Coronary artery (tissue), 2 donors: ENCODE measurements around the gene SGK1.

Source experiments
- DNase-seq: peaks from one replicate; pipeline ENCODE4 v3.0.0-alpha.2; 2017; ENCODE audit warnings: low spot score
- H3K27ac ChIP-seq, 2 donors: fragments of 200-600 bp; sonication (generic); one replicate each; pipeline ENCODE4 v1.5.1; 2016 to 2019
- H3K4me3 ChIP-seq: fragments of 200-600 bp; sonication (generic); 2 replicates; pipeline ENCODE4 v1.5.1; 2016; ENCODE audit warnings: mild to moderate bottlenecking, moderate library complexity
- TF ChIP-seq, protein P1 (sequence below): fragments of 200-600 bp; sonication (generic); IDR thresholded peaks from one replicate; pipeline ENCODE4 v1.5.1; 2019; ENCODE audit warnings: antibody characterized with exemption

Gene SGK1

DNA sequence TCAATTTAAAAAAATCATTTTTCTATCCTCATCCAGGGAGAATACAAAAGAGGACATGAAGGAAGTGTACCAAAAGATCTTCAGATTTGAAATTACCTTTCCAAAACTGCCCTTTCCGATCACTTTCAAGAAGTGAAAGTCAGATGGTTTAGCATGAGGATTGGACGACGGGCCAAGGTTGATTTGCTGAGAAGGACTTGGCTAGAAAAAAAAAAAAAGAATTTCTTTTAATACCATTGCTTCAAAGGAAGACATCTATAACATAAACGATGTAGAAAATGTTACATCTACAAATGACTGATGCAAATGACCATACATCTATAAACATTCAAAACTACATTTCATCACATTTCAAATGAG is 144.6 kb downstream of the SGK1 start:
- Histone ChIP-seq H3K4me3 (peak overlapping the region; percentile 78), H3K27ac (peak overlapping the region in 1 of 2 donors; percentile 2)
- TF ChIP-seq, protein P1, sequence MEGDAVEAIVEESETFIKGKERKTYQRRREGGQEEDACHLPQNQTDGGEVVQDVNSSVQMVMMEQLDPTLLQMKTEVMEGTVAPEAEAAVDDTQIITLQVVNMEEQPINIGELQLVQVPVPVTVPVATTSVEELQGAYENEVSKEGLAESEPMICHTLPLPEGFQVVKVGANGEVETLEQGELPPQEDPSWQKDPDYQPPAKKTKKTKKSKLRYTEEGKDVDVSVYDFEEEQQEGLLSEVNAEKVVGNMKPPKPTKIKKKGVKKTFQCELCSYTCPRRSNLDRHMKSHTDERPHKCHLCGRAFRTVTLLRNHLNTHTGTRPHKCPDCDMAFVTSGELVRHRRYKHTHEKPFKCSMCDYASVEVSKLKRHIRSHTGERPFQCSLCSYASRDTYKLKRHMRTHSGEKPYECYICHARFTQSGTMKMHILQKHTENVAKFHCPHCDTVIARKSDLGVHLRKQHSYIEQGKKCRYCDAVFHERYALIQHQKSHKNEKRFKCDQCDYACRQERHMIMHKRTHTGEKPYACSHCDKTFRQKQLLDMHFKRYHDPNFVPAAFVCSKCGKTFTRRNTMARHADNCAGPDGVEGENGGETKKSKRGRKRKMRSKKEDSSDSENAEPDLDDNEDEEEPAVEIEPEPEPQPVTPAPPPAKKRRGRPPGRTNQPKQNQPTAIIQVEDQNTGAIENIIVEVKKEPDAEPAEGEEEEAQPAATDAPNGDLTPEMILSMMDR = no peak
- no peak for DNase-seq

DNA sequence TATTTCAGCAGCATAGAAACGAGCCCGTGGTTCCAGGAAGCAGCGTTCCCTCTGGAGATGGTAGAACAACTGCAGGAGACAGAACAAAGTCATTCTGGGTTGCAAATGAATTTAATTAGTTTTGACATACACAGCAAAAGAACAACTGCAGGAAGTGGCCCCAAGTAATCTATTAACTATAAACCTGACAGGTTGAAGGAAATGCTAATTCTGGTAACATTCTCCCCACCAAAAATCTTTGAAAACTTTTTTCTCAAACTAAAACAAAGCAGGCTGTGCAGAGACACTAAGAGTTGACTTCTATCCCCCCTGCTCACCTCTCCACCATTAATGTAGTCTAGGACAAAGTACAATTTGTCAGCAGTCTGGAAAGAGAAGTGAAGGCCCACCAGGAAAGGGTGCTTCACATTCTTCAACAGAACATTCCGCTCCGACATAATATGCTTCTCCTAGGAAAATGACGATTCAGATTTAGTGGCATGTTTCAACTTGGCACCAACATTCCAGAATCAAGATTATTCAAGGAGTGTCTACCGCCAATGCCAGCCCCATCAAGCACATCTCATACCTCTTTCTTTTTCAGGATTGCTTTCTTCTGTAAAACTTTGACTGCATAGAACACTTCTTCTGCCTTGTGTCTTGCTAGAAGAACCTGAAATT is 145.1 kb downstream of the SGK1 start:
- no peak for DNase-seq
- peak overlapping the region; percentile 78 for H3K4me3 ChIP-seq
- no peak overlapping the region for H3K27ac ChIP-seq
- TF ChIP-seq, protein P1 = no peak

DNA sequence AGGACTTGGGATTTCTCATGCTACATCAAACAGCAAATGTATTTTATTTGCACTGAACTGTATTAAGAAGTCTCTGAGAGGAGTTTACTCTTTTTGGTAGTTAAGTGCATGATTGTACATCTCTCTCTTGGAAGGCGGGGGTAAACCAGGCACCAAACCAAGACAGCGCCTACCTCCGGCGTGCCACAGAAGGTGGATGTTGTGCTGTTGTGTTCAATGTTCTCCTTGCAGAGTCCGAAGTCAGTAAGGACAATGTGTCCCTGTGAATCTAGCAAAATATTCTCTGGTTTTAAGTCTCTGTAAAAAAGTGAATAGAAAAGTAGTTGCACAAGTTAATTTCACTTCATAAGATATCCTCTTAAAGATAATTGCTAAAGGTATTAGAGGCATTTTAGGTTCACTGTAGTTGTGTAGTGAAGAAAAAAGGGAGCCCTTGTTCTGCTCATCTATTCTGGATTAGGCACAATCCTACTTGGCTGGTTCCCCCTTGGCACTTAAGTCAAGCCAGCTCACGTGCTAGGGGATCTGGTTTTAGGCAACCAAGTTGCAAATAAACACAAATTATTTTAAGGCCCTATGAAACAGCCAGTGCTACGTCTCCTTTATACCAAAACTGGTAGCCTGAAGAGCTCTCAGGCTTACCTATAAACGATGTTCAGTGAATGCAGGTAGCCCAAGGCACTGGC is 145.7 kb downstream of the SGK1 start:
- TF ChIP-seq, protein P1 = no peak
- no peak for DNase-seq
- no peak overlapping the region for H3K27ac ChIP-seq
- peak overlapping the region; percentile 78 for H3K4me3 ChIP-seq

DNA sequence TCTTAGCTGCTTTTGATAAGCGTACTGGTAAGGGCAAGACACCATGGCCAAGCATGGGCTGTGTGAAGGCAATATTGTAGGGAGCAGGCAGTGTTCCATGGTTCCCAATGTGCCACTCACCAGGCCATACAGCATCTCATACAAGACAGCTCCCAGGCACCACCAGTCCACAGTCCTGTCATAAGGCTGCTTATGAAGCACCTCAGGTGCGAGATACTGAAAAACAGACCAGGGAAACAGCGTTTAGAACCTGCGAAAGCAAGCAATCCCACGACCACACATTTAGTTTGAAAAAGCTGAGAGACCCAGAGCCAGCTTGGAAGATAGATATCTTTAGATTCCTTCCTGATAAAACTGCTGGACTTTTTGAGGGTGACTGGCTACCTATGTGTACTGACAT is 146.4 kb downstream of the SGK1 start:
- Histone ChIP-seq H3K4me3 (peak overlapping the region; percentile 78), H3K27ac (no peak overlapping the region)
- no peak for DNase-seq
- TF ChIP-seq, protein P1 = no peak

DNA sequence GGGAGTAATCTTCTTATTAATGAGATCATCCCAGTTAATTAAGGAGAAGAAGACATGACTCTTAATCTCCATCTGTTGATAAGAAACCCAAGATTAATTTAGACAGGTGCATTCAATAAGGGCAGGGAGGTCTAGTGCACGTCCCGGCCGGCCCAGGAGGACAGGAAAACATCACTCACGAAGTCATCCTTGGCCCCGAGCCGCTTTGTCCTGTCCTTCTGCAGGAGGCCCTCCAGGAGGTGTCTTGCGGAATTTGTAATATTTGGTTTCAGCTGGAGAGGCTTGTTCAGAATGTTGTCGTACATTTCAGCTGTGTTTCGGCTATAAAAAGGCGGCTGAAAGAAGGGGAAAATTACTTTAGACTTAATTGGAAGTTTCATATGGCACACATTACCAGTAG is 147.1 kb downstream of the SGK1 start:
- DNase-seq = no peak
- H3K4me3 ChIP-seq = peak overlapping the region; percentile 78
- peak overlapping the region in 1 of 2 donors; percentile 70 for H3K27ac ChIP-seq
- TF ChIP-seq, protein P1 = no peak

DNA sequence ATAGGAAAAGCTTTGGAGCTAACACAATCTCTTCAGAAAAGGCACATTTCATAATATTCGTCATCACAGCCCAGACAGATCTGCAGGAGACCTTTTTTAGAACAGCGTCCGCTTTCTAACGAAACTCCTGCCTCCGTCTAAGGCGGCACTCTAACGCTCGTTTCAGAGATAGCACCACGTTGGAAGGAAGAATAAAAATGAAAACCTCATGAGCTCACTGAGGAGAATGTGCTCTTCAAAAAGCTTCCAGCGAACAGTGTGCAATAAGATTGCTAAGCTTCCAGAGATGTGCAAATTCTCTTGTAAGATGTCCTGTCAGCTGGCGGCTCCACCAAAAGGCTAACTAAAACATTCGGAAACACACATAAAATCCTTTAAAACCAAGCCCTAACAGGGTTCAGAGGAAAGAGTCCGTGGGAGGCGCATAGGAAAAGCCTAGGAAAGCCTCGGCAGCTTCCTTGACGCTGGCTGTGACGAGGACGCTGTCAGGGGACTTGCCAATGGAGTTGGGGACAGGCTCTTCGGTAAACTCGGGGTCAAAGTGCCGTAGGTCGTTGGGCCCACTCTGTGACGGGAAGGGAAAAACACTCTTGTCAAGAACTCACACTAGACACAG is 147.9 kb downstream of the SGK1 start:
- H3K27ac ChIP-seq = peak overlapping the region; percentile 56 to 70
- no peak for DNase-seq

More for the DNA sequence above, 147.9 kb downstream of the SGK1 start:
- TF ChIP-seq, protein P1 = no peak
- H3K4me3 ChIP-seq = peak overlapping the region; percentile 78
